GM18907 (cell line): ENCODE results near the gene LAS1L.
A peak's percentile ranks its signal among the peaks of the same experiment; 100 is the strongest.
"Not testable (repeated sequence)": the region's sequence is repeated elsewhere in the genome, so short reads cannot be mapped to it uniquely, and the experiment has no call there.

Experiments used
- ATAC-seq: cut with Tn5 transposase; IDR thresholded peaks from one replicate; pipeline ENCODE4 v1.9.1; 2021; ENCODE audit warnings: mild to moderate bottlenecking, moderate library complexity; ENCODE audit not compliant: unreplicated experiment

LAS1L gene

DNA sequence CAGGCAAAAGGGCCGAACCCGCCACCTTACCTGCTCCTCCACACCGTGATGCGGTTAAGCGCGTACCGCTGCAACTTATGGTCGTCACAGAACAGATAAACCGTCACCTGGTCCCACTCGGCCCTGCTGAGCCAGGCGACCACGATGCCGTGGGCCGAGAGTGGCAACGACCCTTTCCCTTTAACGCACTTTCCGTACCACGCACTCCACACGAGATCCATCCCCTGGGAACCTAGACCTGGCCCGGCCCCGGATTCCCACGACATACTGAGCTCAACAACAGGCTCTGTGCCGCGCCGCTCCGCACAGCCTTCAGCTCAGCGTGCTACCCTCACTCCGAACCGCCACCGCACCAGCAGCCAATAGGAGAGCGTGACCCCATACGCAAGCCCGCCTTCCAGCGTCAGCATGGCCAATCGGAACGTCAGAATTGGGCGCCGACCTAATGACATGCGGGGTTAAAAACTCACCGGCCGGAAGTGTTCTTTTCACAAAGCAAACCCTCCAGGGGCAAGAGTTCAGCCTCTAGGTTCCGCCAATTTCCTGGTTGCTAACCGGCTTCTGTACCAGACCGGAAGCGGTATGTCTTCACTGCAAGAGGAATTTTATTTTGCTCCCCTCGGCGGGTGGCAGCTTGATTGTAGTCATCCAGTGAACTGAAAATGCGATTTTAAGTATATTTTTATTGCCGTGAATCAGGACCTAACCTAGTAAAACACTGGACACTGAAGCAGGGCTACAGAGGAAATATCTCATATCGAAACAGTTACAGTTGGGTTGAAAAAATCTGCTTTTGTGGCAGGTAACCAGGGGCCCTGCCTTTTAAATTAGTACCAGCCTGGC lies at the start of gene LAS1L:
Gene LAS1L, minus strand, starts transcription at position 338 of the 843 bp plus-strand sequence. Its CDS starts 72 bp downstream, at position 266.
- ATAC-seq = peak; percentile 100

DNA sequence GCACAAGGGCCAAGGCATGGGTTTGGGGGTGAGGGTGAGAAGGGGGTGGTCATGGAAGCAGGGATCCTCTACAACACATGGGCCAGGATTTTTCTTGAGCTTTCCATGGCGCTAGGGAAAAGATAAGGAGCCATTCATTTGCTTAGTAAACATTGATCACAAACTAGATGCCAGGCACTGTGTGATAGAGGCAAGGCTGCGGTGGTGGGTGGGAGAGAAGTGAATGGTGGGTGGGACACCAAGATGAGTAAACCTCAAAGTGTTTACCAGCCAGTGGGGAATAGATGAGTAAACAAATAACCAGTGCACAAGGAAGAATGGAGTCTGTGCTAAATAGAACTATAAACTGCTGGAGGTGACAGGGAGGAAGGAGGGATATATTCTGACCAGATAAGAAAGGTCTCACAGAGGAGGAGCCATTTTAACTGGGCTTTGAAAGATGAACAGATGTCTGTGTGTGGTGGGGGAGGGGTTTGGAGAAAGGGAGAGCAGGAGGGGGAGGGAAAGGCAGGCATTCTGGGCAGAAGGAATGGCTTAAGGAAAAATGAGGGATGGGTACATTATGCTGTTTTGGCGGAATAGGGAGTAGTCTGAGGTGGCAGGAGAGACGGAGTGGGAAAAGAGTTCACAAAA lies 48.0 kb upstream of the LAS1L start:
- ATAC-seq = no peak

DNA sequence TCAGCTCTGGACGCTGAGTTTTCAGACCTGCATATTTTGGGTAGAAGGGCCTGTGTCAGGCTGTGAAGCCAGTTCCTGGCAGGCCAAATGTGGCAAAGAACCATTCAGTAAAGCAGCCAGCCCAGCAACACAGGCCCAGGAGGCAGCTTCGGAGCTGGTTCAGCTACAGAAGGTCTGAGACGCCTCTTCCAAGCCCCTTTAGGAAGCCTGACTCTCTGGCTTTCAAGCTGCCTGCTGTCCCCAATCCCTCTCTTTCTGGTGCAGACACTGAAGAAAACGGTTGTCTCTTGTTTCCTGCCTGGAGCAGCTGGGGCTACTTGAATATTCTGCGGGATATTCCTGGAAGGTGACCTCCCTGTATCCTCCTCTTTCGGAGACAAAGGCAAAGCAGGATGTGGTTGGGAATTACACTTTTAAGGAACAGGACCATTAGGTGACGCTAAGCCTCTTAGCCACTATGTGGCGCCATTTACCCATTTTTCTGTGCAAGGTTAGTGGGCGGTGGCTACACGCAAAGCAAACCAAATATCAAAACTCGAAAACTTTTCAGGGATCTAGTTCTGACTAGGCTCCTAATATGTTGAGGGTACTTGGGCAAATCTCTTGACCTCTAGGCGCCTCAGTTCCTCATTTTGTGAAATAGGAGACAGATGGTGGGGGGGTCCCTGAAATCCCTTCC lies 47.2 kb upstream of the LAS1L start:
- ATAC-seq = peak; percentile 87

DNA sequence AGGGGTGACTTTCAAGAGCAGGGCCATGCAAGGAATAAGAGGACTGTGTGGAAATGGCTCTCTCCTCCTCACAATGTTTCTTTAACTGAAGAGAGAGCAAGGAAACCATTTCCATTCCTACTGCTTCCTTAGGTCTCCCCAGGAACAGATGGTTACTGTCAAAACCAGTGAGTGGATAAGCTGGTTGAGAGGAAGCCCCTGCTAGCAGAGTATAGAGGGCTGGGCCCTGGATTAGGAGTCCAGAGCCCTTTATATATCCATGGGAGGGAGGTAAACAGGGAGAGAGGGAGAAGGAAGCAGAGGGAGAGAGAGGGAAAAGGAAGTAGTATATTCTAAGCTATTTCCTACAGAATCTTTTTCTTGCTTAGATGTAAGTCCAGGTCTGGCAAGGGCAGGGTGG lies 43.8 kb upstream of the LAS1L start:
- no peak for ATAC-seq

DNA sequence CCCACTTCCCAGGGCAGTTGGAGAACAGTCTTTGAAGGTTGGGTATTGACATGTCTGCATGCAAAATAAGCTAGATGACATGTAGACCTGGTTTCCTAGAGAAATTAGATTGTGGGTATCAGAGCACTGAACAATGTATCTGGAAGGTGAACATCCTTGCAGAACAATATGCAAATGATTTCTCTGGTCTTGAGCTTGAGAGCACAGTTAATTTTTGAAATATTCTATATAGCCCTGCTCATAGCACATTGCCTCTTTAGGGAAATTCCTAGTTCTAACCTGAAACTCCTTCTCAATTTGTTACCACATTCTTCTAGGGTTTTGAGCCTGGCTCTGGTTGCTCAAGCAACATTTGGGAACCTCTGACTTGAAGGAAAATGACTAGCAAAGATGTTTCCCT lies 41.6 kb upstream of the LAS1L start:
- ATAC-seq = peak; percentile 51

DNA sequence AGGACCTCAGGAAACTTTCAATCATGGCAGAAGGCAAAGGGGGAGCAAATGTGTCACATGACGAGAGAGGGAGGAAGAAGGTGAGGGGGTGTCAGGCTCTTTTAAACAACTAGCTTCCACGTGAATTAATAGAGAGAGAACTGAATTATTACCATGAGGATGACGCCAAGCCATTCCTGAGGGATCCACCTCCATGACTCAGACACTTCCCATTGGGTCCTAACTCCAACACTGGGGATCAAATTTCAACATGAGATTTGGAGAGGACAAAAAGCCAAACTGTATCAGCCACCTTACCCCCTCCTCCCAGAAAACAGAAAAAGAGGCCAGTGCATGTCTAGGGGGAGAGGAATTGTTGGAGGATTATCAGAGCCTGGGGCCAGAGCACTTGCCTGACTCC lies 40.4 kb upstream of the LAS1L start:
- ATAC-seq = no peak

DNA sequence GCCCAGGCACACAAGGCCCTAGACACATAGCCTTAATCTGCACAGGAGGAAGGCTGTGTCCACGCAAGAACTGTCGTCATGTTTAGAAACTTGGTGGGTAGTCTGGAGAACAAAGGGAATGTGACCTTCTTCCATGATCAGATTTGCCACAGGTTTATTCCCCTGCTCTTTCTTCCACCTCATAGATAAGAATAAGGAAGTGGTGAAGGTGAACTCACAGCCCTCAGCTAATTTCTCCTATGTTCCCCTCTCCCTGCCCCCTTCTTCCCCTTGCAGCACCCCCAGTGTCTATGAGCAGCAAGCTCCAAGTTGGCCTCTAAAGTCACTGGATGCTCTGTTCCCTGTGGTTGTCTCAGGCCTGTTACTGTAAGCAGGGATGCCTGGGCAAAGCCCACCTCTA lies 39.8 kb upstream of the LAS1L start:
- ATAC-seq = no peak

DNA sequence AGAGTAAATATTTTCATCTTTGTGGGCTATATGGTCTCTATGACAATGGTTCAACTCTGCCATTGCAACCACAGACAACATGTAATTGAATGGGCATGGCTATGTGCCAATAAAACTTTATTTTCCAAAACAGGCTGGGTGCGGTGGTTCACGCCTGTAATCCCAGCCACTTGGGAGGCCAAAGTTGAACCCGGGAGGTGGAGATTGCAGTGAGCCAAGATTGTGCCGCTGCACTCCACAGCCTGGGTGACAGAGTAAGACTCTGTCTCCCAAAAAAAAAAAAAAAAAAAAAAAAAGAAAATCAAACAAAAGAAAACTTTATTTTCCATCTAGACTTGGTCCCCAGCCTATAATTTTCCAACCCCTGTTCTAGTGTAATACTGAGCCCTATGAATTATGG lies 38.4 kb upstream of the LAS1L start:
- no peak for ATAC-seq

DNA sequence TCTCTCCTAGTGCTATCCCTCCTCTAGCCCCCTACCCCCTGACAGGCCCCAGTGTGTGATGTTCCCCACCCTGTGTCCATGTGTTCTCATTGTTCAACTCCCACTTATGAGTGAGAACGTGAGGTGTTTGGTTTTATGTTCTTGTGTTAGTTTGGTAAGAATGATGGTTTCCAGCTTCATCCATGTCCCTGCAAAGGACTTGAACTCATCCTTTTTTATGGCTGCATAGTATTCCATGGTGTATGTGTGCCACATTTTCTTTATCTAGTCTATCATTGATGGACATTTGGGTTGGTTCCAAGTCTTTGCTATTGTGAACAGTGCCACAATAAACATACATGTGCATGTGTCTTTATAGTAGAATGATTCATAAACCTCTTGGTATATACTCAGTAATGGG lies 28.3 kb upstream of the LAS1L start:
- not testable (repeated sequence) for ATAC-seq

DNA sequence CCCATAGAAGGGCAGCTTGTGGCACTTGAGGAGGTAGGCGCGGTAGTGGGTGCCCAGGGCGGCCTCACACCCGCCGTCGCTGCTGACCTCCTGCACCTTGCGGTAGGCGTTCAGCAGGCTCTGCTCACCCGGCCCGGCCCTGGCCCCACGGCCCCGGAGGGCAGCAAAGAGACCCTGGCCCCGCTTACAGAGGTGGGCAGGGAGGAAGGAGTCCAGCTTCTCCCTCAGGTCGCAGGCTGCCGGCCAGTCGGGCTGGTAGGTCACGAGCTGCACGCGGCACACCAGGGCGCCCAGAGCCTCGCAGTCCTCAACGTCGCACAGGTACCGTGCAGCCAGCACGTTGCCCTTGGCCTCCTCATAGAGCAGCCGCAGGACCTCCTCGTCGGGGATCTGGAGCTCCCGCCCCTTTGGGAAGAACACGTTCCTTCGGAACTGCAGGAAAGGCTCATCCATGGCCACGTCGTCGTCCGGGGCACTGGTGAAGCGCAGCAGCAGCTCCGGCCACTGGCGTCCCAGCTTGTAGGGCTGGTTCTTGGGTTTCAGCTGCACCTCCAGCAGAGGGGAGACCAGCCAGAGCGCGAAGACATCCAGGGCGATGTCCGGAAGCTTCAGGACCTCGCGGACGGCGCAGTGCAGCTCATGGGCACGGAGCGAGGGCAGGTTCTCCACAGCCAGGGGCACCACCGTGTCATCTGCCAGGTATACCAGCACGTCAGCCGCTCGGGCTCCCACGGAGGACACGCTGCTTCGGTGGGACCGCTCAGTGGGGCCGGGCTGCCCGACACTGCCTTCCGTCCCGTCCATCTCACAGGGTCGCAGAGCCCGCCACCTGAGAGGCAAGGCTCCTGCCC lies 17.1 kb upstream of the LAS1L start:
- no peak for ATAC-seq

DNA sequence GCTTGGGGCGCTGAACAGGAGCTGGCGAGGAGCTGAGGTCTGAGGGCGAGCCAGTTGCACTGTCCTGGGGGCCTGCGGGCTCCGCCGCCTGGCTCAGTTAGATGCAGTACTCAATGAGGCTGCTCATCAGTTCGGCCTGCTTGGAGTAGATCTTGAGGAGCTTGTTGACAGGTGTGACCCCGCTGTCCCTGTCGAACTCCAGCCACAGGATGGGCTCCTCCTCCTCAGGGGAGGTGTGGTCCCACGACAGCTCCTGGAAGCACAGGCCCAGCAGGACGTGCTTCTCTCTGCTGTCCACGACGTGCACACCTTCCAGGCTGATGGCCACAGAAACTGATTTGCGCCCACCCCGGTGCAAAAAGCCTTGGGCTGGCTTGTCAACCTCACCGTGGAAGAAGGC lies 16.5 kb upstream of the LAS1L start:
- ATAC-seq = no peak

DNA sequence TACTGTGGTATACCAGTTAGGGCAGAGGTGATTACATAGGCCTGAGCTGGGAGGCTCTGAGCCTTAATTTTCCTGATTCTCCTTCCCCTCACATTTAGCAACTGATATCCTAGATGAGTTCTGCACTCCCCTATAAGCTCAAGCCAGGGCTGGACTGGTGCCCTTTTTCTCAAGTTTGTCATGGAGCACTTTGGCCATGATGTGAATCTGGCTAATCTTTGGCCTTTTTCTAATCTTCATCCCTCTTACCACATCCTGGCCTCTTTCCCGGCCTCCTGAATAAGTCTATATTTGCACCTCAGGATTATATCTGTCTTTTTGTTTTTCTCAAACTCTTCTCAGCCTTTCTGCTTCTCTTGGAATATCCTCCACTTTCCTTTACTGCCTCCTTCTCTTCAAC lies 10.9 kb upstream of the LAS1L start:
- no peak for ATAC-seq

DNA sequence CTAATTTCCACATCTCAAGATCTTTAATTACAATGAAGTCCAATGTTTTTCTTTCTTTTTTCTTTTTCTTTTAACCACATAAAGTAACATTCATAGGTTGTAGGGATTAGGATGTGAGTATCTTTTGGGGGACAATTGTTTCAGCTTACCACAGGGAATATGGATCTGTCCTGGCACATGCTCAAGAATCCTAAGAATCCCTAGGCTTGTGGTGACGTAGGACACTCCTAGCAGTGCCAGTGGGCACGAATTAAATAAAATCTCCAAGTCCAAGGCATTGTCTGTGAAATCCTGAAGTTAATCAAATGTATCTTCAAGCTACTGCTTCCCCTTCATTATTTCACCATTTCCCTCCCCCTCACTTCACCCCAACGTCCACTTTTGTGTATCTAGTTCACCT lies 2.6 kb upstream of the LAS1L start:
- no peak for ATAC-seq

DNA sequence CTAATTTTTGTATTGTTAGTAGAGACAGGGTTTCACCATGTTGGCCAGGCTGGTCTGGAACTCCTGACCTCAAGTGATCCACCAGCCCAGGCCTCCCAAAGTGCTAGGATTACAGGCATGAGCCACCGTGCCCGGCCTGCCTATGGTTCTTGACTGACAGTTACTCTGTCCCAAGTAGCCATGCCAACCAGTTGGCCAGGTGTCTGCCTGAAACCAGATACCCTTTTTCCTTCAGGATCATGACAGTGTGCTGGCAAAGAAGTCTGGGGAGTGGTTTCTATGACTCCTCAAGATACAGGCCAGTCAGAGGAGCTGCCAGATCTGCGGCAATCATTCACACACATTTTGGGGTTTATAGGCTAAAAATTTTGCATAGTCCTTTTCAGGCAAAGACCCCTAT lies 1.7 kb upstream of the LAS1L start:
- no peak for ATAC-seq

DNA sequence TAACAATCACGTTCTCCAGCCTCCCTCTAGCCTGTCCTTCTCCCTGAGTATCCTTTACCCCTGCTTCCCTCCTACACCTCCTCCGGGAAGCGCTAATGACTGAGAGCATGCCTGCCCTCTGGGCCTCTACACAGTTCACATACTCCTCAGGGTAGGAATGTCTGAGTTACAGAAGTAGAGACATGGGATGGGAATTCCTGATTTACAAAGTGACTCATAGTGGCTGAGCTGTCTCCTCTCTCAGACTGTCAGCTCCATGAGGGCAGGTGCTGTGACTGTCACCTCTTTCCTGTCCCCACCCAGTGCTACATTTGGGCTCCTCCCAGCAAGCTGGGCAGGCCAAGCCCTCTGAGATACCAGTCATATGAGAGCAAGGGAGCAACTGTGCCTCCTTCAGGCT lies 2.6 kb downstream of the LAS1L start:
- ATAC-seq = no peak

DNA sequence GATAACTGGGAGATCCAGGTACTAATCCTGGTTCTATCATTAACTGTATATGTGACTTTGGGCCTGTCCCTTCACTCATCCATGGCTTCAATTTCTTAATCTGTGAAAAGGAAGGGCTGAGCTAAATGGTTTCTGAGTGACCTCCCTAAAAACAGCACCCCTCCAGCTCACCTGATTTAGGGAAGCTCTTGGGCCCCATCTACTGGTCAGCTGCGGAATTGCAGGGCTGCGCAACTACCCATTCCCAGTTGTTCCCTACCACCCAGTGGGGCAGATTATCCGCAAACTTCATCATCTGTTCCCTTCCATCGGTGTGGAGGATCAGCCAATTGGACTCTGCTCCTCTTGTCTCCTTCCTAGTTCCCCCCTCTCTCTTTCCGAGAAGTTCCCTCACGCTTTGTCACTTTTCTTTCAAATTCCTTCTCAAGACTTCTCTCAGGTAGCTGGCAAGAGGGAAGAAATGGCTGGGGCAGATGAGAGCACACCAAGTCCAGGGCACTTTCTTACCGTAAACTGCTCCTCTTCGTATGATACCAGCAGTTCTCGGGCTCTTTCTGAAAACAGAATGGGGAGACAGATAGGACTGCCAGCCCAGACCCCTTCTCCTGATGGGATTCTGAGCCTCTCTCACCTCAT lies 5.8 kb downstream of the LAS1L start:
- ATAC-seq = peak; percentile 64

DNA sequence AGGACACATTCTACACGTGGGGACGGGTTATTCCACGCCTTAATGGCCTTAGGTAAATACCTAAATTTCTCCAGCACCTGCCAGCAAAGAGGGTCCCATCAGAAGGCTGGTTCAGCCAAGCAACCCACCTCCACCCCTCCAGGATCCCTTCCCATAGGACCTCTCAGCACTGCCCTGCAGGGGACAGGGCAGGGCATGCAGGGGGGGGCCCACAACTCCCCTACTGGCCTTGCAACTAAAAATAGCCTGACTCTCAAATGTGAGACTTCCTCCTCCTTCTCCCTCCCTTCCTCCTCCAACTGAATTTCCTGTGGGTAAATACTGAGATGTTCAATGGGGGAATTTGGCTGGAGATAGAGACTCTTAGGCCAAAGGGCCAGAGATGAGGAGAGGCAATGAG lies 6.3 kb downstream of the LAS1L start:
- ATAC-seq = peak; percentile 8

DNA sequence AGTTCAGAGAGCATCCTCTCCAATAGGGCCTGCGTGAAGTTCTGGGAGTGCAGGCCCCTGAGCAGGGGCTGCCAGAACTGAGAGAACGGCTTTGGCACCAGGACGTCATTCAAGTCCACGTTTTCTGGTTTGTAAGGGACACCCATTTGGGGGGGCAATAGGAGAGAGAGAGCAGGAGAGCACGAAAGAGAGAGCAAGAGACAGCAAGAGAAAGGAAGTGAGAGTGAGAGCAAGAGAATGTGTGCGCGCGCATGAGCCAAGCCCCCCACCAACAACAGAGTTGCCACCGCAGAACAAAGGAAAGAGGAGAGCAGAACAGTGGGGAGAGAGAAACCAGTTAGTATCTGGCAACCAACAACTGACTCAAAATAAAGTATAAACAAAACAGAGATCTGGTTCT lies 10.4 kb downstream of the LAS1L start:
- ATAC-seq = no peak

DNA sequence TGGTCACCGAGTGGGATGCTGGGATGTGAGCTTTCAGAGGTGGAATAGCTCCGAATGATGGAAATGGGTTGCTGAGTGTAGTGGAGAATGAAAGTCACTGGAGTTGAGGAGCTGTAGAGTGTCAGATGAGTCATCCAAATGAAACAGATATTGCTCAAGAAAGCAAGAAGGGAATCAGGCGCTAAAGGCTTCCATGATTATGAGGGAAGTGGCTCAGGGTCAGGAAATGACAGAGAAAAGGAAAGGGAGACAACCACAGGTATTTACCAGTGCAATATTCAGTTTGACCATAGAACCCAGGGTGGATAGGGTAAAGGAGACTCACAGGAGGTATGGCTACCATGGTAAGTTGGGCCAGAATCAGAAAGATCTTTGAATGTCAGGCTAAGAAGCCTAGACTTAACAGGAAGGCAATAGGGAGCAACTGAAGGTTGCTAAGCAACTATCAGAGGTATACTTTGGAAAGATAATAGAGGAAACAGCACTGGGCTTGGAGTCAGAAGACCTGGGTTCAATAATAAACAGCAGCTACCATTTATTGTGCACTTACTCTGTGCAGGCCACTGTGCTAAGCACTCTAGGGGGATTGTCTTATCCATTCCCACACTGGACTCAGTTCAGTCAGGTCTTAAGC lies 11.7 kb downstream of the LAS1L start:
- no peak for ATAC-seq

DNA sequence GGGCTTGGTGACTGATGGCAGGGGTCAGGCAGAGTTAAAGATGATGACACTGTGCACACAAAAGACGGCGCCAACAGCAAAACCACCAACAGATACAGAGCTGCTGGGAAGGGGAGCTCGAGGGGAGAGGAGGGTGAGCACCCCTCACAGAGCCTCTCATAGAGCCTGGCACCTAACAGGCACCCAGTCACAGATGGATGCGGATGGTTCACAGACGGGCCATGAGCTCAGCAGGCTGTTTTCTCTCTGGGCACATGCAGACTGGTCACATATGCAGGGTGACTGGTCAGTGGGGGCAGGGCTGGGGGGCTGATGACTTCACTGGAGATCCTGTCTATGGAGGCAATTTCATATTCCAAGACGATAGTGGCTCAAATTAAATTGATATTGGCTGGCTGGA lies 15.1 kb downstream of the LAS1L start:
- ATAC-seq = not testable (repeated sequence)
